ENCODE data around the gene SLCO2B1.

SLCO2B1 gene

GRCh38 chr11:75151346-75152047, 590 bp downstream of the SLCO2B1 start:
- no peak overlapping the region for H3K27ac ChIP-seq
- TF ChIP-seq CTCF (conservative IDR thresholded peaks at IDR 0.05) (no peak), ZFX (IDR thresholded peaks at IDR 0.05) (no peak)

GRCh38 chr11:75152090-75152489, 1.2 kb downstream of the SLCO2B1 start:
- no peak overlapping the region for H3K27ac ChIP-seq
- TF ChIP-seq CTCF (conservative IDR thresholded peaks at IDR 0.05): no peak
- TF ChIP-seq ZFX (IDR thresholded peaks at IDR 0.05): no peak

GRCh38 chr11:75152651-75153427, 1.9 kb downstream of the SLCO2B1 start:
- TF ChIP-seq ZFX (IDR thresholded peaks at IDR 0.05): no peak
- TF ChIP-seq CTCF (conservative IDR thresholded peaks at IDR 0.05): no peak
- no peak overlapping the region for H3K27ac ChIP-seq

GRCh38 chr11:75154646-75155569, 4.0 kb downstream of the SLCO2B1 start:
- TF ChIP-seq CTCF (conservative IDR thresholded peaks at IDR 0.05): no peak
- TF ChIP-seq ZFX (IDR thresholded peaks at IDR 0.05): no peak

GRCh38 chr11:75155570-75156422, 4.9 kb downstream of the SLCO2B1 start:
- no peak overlapping the region for H3K27ac ChIP-seq
- TF ChIP-seq ZFX (IDR thresholded peaks at IDR 0.05) (no peak), CTCF (conservative IDR thresholded peaks at IDR 0.05) (no peak)

More at GRCh38 chr11:75154646-75155569, 4.0 kb downstream of the SLCO2B1 start:
- H3K27ac ChIP-seq: no peak overlapping the region

- no peak overlapping the region for H3K27ac ChIP-seq
- TF ChIP-seq ZFX (IDR thresholded peaks at IDR 0.05) (no peak), CTCF (conservative IDR thresholded peaks at IDR 0.05) (no peak)
Observed at GRCh38 chr11:75158241-75158640, 7.3 kb downstream of the SLCO2B1 start.

All from C4-2B (cell line).